Measurements from ENCODE around the gene CDH1. TPM values are rescaled to one million over a fixed set of nuclear protein-coding genes. Genes with fewer than 3 reads are reported as not detected.
A peak's percentile ranks its signal among the peaks of the same experiment; 100 is the strongest.

CDH1 gene
- total RNA-seq, result 1 to 10 TPM; 1.7 to 2.7 TPM

DNA sequence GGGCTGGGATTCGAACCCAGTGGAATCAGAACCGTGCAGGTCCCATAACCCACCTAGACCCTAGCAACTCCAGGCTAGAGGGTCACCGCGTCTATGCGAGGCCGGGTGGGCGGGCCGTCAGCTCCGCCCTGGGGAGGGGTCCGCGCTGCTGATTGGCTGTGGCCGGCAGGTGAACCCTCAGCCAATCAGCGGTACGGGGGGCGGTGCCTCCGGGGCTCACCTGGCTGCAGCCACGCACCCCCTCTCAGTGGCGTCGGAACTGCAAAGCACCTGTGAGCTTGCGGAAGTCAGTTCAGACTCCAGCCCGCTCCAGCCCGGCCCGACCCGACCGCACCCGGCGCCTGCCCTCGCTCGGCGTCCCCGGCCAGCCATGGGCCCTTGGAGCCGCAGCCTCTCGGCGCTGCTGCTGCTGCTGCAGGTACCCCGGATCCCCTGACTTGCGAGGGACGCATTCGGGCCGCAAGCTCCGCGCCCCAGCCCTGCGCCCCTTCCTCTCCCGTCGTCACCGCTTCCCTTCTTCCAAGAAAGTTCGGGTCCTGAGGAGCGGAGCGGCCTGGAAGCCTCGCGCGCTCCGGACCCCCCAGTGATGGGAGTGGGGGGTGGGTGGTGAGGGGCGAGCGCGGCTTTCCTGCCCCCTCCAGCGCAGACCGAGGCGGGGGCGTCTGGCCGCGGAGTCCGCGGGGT lies at the start of gene CDH1:
CDH1 (plus strand) TSS at position 247 of the 684 bp plus-strand sequence; CDS start at position 371, 124 bp downstream.
- Mint-ChIP-seq H3K27me3 (ENCODE audit: low read depth) (peaks cover 46% of the 10 kb centered on the region), H3K27ac (no peak within 1 kb of the TSS)
- CTCF ChIA-PET, result interaction anchor here (1.2 kb wide), 1 partner anchor 147 kb away, joined by 4 read pairs; no protein-coding TSS in a partner anchor

GRCh38 chr16:68689921-68690320 lies 47.2 kb upstream of the CDH1 start:
- Mint-ChIP-seq H3K36me3 (ENCODE audit: low read depth) (no peaks in the 10 kb centered on the region), H3K27ac (no peak overlapping the region), H3K27me3 (ENCODE audit: low read depth) (no peaks in the 10 kb centered on the region), H3K4me1 (ENCODE audit: low read depth) (no peaks in the 10 kb centered on the region), H3K4me3 (no peak overlapping the region), H3K9me3 (no peaks in the 10 kb centered on the region)
- peak; percentile 20 for DNase-seq
- CTCF ChIA-PET, result interaction anchor here (1.4 kb wide), 1 partner anchor 99 kb away, joined by 7 read pairs; no protein-coding TSS in a partner anchor
- intact Hi-C loops (cut with micrococcal nuclease), result loop anchor here (2.0 kb wide), 1 partner anchor 99 kb away; no protein-coding TSS in a partner anchor

More for the DNA sequence above, at the start of gene CDH1:
- DNase-seq, result peak; percentile 42
- intact Hi-C loops (cut with micrococcal nuclease), result no loop called here
- H3K4me3 Mint-ChIP-seq, result peak within 1 kb of the TSS; percentile 58
- H3K9me3 Mint-ChIP-seq, result no peaks in the 10 kb centered on the region
- H3K36me3 Mint-ChIP-seq (ENCODE audit: low read depth), result peaks cover 2% of the 10 kb centered on the region
- peaks cover 12% of the 10 kb centered on the region for H3K4me1 Mint-ChIP-seq (ENCODE audit: low read depth)

DNA sequence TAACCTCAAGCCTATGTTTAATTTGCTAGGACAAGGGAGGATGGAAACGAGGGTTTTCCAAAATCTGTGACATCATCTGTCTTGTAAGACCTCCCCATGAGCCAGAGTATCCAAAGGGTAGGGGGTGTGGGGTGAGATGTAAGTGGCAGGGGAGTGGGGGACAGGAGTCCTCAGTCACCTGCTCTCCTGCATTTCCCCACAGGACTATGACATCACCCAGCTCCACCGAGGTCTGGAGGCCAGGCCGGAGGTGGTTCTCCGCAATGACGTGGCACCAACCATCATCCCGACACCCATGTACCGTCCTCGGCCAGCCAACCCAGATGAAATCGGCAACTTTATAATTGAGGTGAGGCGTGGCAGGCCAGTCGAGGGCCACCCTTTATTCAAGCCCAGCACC lies 41.5 kb upstream of the CDH1 start:
- CTCF ChIA-PET, result no interaction called here

GRCh38 chr16:68696514-68696913 lies 40.6 kb upstream of the CDH1 start:
- no peaks in the 10 kb centered on the region for H3K36me3 Mint-ChIP-seq (ENCODE audit: low read depth)
- CTCF ChIA-PET, result interaction anchor here (0.7 kb wide), 1 partner anchor 10 kb away, joined by 3 read pairs; no protein-coding TSS in a partner anchor
- H3K4me1 Mint-ChIP-seq (ENCODE audit: low read depth), result no peaks in the 10 kb centered on the region
- intact Hi-C loops (cut with micrococcal nuclease), result no loop called here
- no peaks in the 10 kb centered on the region for H3K27me3 Mint-ChIP-seq (ENCODE audit: low read depth)
- H3K4me3 Mint-ChIP-seq, result no peak overlapping the region
- no peaks in the 10 kb centered on the region for H3K9me3 Mint-ChIP-seq
- H3K27ac Mint-ChIP-seq, result no peak overlapping the region
- DNase-seq, result no peak

More for the DNA sequence above, 41.5 kb upstream of the CDH1 start:
- H3K9me3 Mint-ChIP-seq, result no peaks in the 10 kb centered on the region
- H3K4me1 Mint-ChIP-seq (ENCODE audit: low read depth), result no peaks in the 10 kb centered on the region
- H3K27me3 Mint-ChIP-seq (ENCODE audit: low read depth), result no peaks in the 10 kb centered on the region
- H3K27ac Mint-ChIP-seq, result no peak overlapping the region
- no peaks in the 10 kb centered on the region for H3K36me3 Mint-ChIP-seq (ENCODE audit: low read depth)
- DNase-seq, result no peak
- intact Hi-C loops (cut with micrococcal nuclease), result no loop called here
- no peak overlapping the region for H3K4me3 Mint-ChIP-seq

GRCh38 chr16:68698091-68698490 lies 39.0 kb upstream of the CDH1 start:
- no peaks in the 10 kb centered on the region for H3K4me1 Mint-ChIP-seq (ENCODE audit: low read depth)
- no peaks in the 10 kb centered on the region for H3K36me3 Mint-ChIP-seq (ENCODE audit: low read depth)
- no peaks in the 10 kb centered on the region for H3K9me3 Mint-ChIP-seq
- no peak for DNase-seq
- intact Hi-C loops (cut with micrococcal nuclease), result no loop called here
- H3K4me3 Mint-ChIP-seq, result no peak overlapping the region
- no peaks in the 10 kb centered on the region for H3K27me3 Mint-ChIP-seq (ENCODE audit: low read depth)
- CTCF ChIA-PET, result interaction anchor here (0.9 to 1.4 kb wide), 3 partner anchors 102 to 169 kb away, joined by 3 to 6 read pairs (median 4); no protein-coding TSS in a partner anchor
- H3K27ac Mint-ChIP-seq, result no peak overlapping the region

GRCh38 chr16:68700120-68700519 lies 37.0 kb upstream of the CDH1 start:
- DNase-seq, result no peak
- H3K4me3 Mint-ChIP-seq, result no peak overlapping the region
- H3K36me3 Mint-ChIP-seq (ENCODE audit: low read depth), result no peaks in the 10 kb centered on the region
- H3K27ac Mint-ChIP-seq, result no peak overlapping the region
- no peaks in the 10 kb centered on the region for H3K9me3 Mint-ChIP-seq
- CTCF ChIA-PET, result interaction anchor here (1.7 to 3.7 kb wide), 2 partner anchors 100 to 110 kb away, joined by 9 to 12 read pairs; no protein-coding TSS in a partner anchor
- H3K27me3 Mint-ChIP-seq (ENCODE audit: low read depth), result no peaks in the 10 kb centered on the region
- intact Hi-C loops (cut with micrococcal nuclease), result no loop called here
- peaks cover 3% of the 10 kb centered on the region for H3K4me1 Mint-ChIP-seq (ENCODE audit: low read depth)

GRCh38 chr16:68700831-68701230 lies 36.3 kb upstream of the CDH1 start:
- CTCF ChIA-PET, result interaction anchor here (1.7 to 3.7 kb wide), 2 partner anchors 100 to 110 kb away, joined by 9 to 12 read pairs; no protein-coding TSS in a partner anchor
- H3K4me3 Mint-ChIP-seq, result no peak overlapping the region
- peaks cover 3% of the 10 kb centered on the region for H3K4me1 Mint-ChIP-seq (ENCODE audit: low read depth)
- H3K9me3 Mint-ChIP-seq, result no peaks in the 10 kb centered on the region
- H3K27ac Mint-ChIP-seq, result no peak overlapping the region
- intact Hi-C loops (cut with micrococcal nuclease), result no loop called here
- no peaks in the 10 kb centered on the region for H3K27me3 Mint-ChIP-seq (ENCODE audit: low read depth)
- no peak for DNase-seq
- no peaks in the 10 kb centered on the region for H3K36me3 Mint-ChIP-seq (ENCODE audit: low read depth)

GRCh38 chr16:68704232-68704867 lies 32.7 kb upstream of the CDH1 start:
- no peak overlapping the region for H3K27ac Mint-ChIP-seq
- peak; percentile 85 for DNase-seq
- H3K4me1 Mint-ChIP-seq (ENCODE audit: low read depth), result peaks cover 3% of the 10 kb centered on the region
- intact Hi-C loops (cut with micrococcal nuclease), result loop anchor here (1.0 to 2.0 kb wide), 7 partner anchors 34 to 420 kb away; partner anchors contain the start of gene TANGO6
- H3K27me3 Mint-ChIP-seq (ENCODE audit: low read depth), result no peaks in the 10 kb centered on the region
- no peak overlapping the region for H3K4me3 Mint-ChIP-seq
- H3K9me3 Mint-ChIP-seq, result no peaks in the 10 kb centered on the region
- CTCF ChIA-PET, result interaction anchor here (1.0 to 4.9 kb wide), 4 partner anchors 93 to 256 kb away, joined by 3 to 31 read pairs (median 4); partner anchors contain the start of gene SMPD3
- H3K36me3 Mint-ChIP-seq (ENCODE audit: low read depth), result no peaks in the 10 kb centered on the region

DNA sequence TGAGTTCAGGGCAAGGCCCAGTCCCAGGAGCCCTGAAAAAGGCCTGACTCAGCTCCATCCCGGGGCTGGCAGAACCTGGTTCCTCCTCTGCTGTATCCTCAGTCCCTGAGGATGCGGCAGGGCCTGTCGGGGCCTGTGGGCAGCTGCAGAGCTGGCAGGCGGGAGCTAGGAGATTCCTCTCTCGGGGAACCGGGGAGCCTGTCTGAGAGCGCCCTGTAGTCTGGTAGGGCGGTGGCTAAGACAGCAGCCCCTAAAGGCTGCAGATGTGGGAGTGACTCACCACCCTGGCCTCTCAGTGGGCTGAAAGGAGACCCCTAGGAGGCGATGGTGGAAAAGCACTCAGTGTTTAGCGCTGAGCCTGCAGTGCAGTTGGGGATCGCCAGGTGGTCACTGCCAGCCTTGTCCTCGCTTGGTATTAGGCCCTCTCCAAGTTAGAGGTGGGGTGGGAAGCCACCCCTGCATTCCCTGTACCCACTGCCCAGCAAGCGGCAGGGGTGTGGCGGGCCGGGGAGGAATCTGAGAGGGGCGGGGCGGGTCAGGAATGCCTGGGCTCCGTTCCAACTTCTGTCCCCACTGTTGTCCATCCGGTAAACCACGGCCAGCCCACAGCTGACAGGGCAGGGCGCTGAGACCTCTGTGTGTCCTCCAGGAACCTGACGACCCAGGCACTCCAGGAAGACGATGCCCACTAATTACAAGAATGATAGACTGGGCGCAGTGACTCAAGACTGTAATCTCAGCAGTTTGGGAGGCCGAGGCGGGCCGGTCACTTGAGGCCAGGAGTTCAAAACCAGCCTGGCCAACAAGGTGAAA lies 29.5 kb upstream of the CDH1 start:
- Mint-ChIP-seq H3K36me3 (ENCODE audit: low read depth) (no peaks in the 10 kb centered on the region), H3K27ac (no peak overlapping the region), H3K4me3 (no peak overlapping the region), H3K4me1 (ENCODE audit: low read depth) (peaks cover 12% of the 10 kb centered on the region), H3K9me3 (no peaks in the 10 kb centered on the region), H3K27me3 (ENCODE audit: low read depth) (peaks cover 16% of the 10 kb centered on the region)
- CTCF ChIA-PET, result interaction anchor here (0.7 to 4.9 kb wide), 3 partner anchors 11 to 255 kb away, joined by 3 to 31 read pairs (median 4); no protein-coding TSS in a partner anchor
- no peak for DNase-seq
- intact Hi-C loops (cut with micrococcal nuclease), result no loop called here

- H3K4me1 Mint-ChIP-seq (ENCODE audit: low read depth), result peaks cover 9% of the 10 kb centered on the region
- H3K36me3 Mint-ChIP-seq (ENCODE audit: low read depth), result no peaks in the 10 kb centered on the region
- H3K27ac Mint-ChIP-seq, result no peak overlapping the region
- DNase-seq, result no peak
- no peaks in the 10 kb centered on the region for H3K9me3 Mint-ChIP-seq
- CTCF ChIA-PET, result interaction anchor here (1.0 kb wide), 1 partner anchor 189 kb away, joined by 3 read pairs; no protein-coding TSS in a partner anchor
- H3K4me3 Mint-ChIP-seq, result no peak overlapping the region
- H3K27me3 Mint-ChIP-seq (ENCODE audit: low read depth), result peaks cover 19% of the 10 kb centered on the region
- intact Hi-C loops (cut with micrococcal nuclease), result no loop called here
Measured at GRCh38 chr16:68710211-68710610, 26.9 kb upstream of the CDH1 start.

GRCh38 chr16:68711421-68712139 lies 25.5 kb upstream of the CDH1 start:
- H3K27me3 Mint-ChIP-seq (ENCODE audit: low read depth), result peaks cover 19% of the 10 kb centered on the region
- peaks cover 9% of the 10 kb centered on the region for H3K4me1 Mint-ChIP-seq (ENCODE audit: low read depth)
- no peak overlapping the region for H3K27ac Mint-ChIP-seq
- no peaks in the 10 kb centered on the region for H3K36me3 Mint-ChIP-seq (ENCODE audit: low read depth)
- no peaks in the 10 kb centered on the region for H3K9me3 Mint-ChIP-seq
- intact Hi-C loops (cut with micrococcal nuclease), result no loop called here
- peak; percentile 37 for DNase-seq
- H3K4me3 Mint-ChIP-seq, result no peak overlapping the region
- CTCF ChIA-PET, result interaction anchor here (0.6 to 0.8 kb wide), 3 partner anchors 23 to 121 kb away, joined by 4 read pairs; no protein-coding TSS in a partner anchor

Measured in activated naive CD4-positive, alpha-beta T cell treated with anti-CD3 and anti-CD28 coated beads for 36 hours (primary cell).